H1 (cell line): ENCODE measurements around the gene IL6ST. TPM values are rescaled to one million over a fixed set of nuclear protein-coding genes. Genes with fewer than 3 reads are reported as not detected.

Experiments
- CTCF ChIA-PET: fragments of 300-600 bp; sonication (Branson Sonifier 250); formaldehyde crosslinking; loops from one replicate; lab custom pipeline; 2021; ENCODE audit not compliant: partially characterized antibody; lab: Charles Lee
- POLR2A ChIA-PET: fragments of 300-600 bp; sonication (Branson Sonifier 250); formaldehyde crosslinking; loops from one replicate; lab custom pipeline; 2021; ENCODE audit warnings: inconsistent platforms; ENCODE audit not compliant: partially characterized antibody; lab: Charles Lee
- DNase-seq, 2 experiments: peaks; one replicate each; pipeline versions ENCODE4 v3.0.0 to v3.0.0-alpha.2; 2010 to 2022; ENCODE audit warnings: low spot score in 2 of 2, low read depth in 1 of 2, mixed read lengths in 1 of 2
- FAIRE-seq: peaks from 2 replicates; lab custom pipeline; 2011; peaks lifted over from hg19 to GRCh38; lab: Jason Lieb, UNC
- H2AFZ ChIP-seq: 2 replicates; pipeline ENCODE4 v1.8.1; 2012; ENCODE audit warnings: low read length, inconsistent platforms
- H2AK5ac ChIP-seq: 2 replicates; pipeline ENCODE4 v1.6.1; 2013; ENCODE audit warnings: low read depth, low read length
- H2BK120ac ChIP-seq: replicated peaks from 2 replicates; pipeline ENCODE3; 2013; ENCODE audit warnings: low read depth, low read length, inconsistent platforms
- H2BK12ac ChIP-seq: 2 replicates; pipeline ENCODE4 v1.6.1; 2013; ENCODE audit warnings: low read depth, low read length
- H2BK15ac ChIP-seq: 2 replicates; pipeline ENCODE4 v1.6.1; 2013; ENCODE audit warnings: low read length
- H2BK20ac ChIP-seq: 2 replicates; pipeline ENCODE4 v1.6.1; 2013; ENCODE audit warnings: low read length
- H2BK5ac ChIP-seq: 2 replicates; pipeline ENCODE4 v1.6.1; 2013; ENCODE audit warnings: low read depth, low read length
- H3K14ac ChIP-seq: 2 replicates; pipeline ENCODE4 v1.6.1; 2013; ENCODE audit warnings: inconsistent platforms; ENCODE audit not compliant: insufficient read length
- H3K18ac ChIP-seq: 2 replicates; pipeline ENCODE4 v1.6.1; 2013; ENCODE audit warnings: low read length; ENCODE audit errors: extremely low read depth
- H3K23ac ChIP-seq: 2 replicates; pipeline ENCODE4 v1.6.1; 2013; ENCODE audit warnings: inconsistent platforms; ENCODE audit not compliant: insufficient read length
- H3K23me2 ChIP-seq: 2 replicates; pipeline ENCODE4 v1.6.1; 2013; ENCODE audit warnings: low read depth, low read length
- H3K27ac ChIP-seq: 2 replicates; pipeline ENCODE4 v1.6.1; 2011; ENCODE audit warnings: low read depth, low read length, inconsistent platforms
- H3K27me3 ChIP-seq, 4 experiments: replicated peaks in 1 of 4; 1 replicate in 1 of 4; 2 replicates in 3 of 4; pipeline versions ENCODE4 v1.6.1 to v1.8.1; 2011 to 2013; ENCODE audit warnings: low read length in 3 of 4, mild to moderate bottlenecking in 3 of 4, inconsistent platforms in 2 of 4, mixed read lengths in 2 of 4, moderate library complexity in 1 of 4; ENCODE audit not compliant: control insufficient read depth in 3 of 4, insufficient read depth in 3 of 4; ENCODE audit errors: extremely low read depth in 1 of 4
- H3K36me3 ChIP-seq, 4 experiments: 2 replicates each; pipeline versions ENCODE4 v1.6.1 to v1.8.1; 2011 to 2013; ENCODE audit warnings: mild to moderate bottlenecking in 4 of 4, low read length in 3 of 4, moderate library complexity in 2 of 4, control low read depth in 1 of 4, inconsistent platforms in 1 of 4; ENCODE audit not compliant: insufficient read depth in 4 of 4, control insufficient read depth in 2 of 4
- H3K4ac ChIP-seq: replicated peaks from 2 replicates; pipeline ENCODE3; 2013; ENCODE audit warnings: low read length, low read depth, mixed read lengths, inconsistent platforms; ENCODE audit not compliant: insufficient read length
- H3K4me1 ChIP-seq, 4 experiments: replicated peaks in 1 of 4; 1 replicate in 1 of 4; 2 replicates in 3 of 4; pipeline versions ENCODE4 v1.6.1 to v1.8.1; 2011 to 2013; ENCODE audit warnings: low read length in 3 of 4, inconsistent platforms in 2 of 4, mixed read lengths in 1 of 4; ENCODE audit not compliant: insufficient read depth in 4 of 4, control insufficient read depth in 3 of 4
- H3K4me2 ChIP-seq, 2 experiments: 2 replicates each; pipeline versions ENCODE4 v1.6.1 to v1.8.1; 2011 to 2013; ENCODE audit warnings: low read depth in 2 of 2, low read length in 2 of 2, control low read depth in 1 of 2, inconsistent platforms in 1 of 2, mild to moderate bottlenecking in 1 of 2; ENCODE audit not compliant: insufficient read depth in 1 of 2
- H3K4me3 ChIP-seq, 4 experiments: fragments of 200-600, 300-600 bp in 1 of 4; sonication (generic), shearing (Covaris generic), sonication (Bioruptor Twin) in 1 of 4; 2 replicates each; pipeline versions ENCODE4 v1.5.1 to v1.8.1; 2011 to 2016; ENCODE audit warnings: low read length in 4 of 4, low read depth in 3 of 4, control low read depth in 2 of 4, inconsistent platforms in 2 of 4, mild to moderate bottlenecking in 2 of 4, mixed read lengths in 1 of 4, moderate library complexity in 1 of 4; ENCODE audit not compliant: insufficient read depth in 2 of 4; ENCODE audit errors: extremely low read depth in 1 of 4
- H3K56ac ChIP-seq: replicated peaks from 2 replicates; pipeline ENCODE3; 2013; ENCODE audit warnings: low read depth, mild to moderate bottlenecking, mixed read lengths, low read length, inconsistent platforms; ENCODE audit not compliant: insufficient read length
- H3K79me1 ChIP-seq: 2 replicates; pipeline ENCODE4 v1.6.1; 2013; ENCODE audit warnings: low read depth, low read length, control low read depth
- H3K79me2 ChIP-seq, 2 experiments: 2 replicates each; pipeline versions ENCODE4 v1.6.1 to v1.8.1; 2012 to 2013; ENCODE audit warnings: low read length in 2 of 2, mild to moderate bottlenecking in 2 of 2, inconsistent platforms in 1 of 2; ENCODE audit not compliant: insufficient read depth in 2 of 2, control insufficient read depth in 1 of 2
- H3K9ac ChIP-seq, 4 experiments: replicated peaks in 1 of 4; 1 replicate in 1 of 4; 2 replicates in 3 of 4; pipeline versions ENCODE4 v1.6.1 to v1.8.1; 2011 to 2013; ENCODE audit warnings: low read depth in 3 of 4, low read length in 3 of 4, control low read depth in 2 of 4, mild to moderate bottlenecking in 2 of 4, moderate library complexity in 2 of 4, inconsistent platforms in 1 of 4; ENCODE audit errors: extremely low read depth in 1 of 4
- H3K9me3 ChIP-seq, 2 experiments: 2 replicates each; pipeline versions ENCODE4 v1.6.1 to v1.8.1; 2012 to 2013; ENCODE audit warnings: mild to moderate bottlenecking in 2 of 2, moderate library complexity in 2 of 2, control low read depth in 1 of 2, inconsistent platforms in 1 of 2, low read depth in 1 of 2, low read length in 1 of 2, mixed read lengths in 1 of 2; ENCODE audit not compliant: insufficient read depth in 2 of 2
- H4K20me1 ChIP-seq, 2 experiments: replicated peaks in 1 of 2; 2 replicates each; pipeline versions ENCODE3 to v1.8.1; 2011 to 2013; ENCODE audit warnings: inconsistent platforms in 2 of 2, low read length in 2 of 2, mild to moderate bottlenecking in 1 of 2; ENCODE audit not compliant: insufficient read depth in 2 of 2, control insufficient read depth in 1 of 2
- H4K5ac ChIP-seq: 2 replicates; pipeline ENCODE4 v1.6.1; 2013; ENCODE audit warnings: low read length, low read depth, mixed read lengths, inconsistent platforms; ENCODE audit not compliant: insufficient read length
- H4K8ac ChIP-seq: 2 replicates; pipeline ENCODE4 v1.8.0; 2013; ENCODE audit warnings: mild to moderate bottlenecking, moderate library complexity, low read length, inconsistent platforms; ENCODE audit not compliant: insufficient read depth; ENCODE audit errors: extremely low read depth
- H4K91ac ChIP-seq: replicated peaks from 2 replicates; pipeline ENCODE3; 2013; ENCODE audit warnings: low read length, mixed read lengths, inconsistent platforms; ENCODE audit not compliant: insufficient read length
- ASH2L ChIP-seq: fragments of 200-600, 300-600 bp; sonication (generic); IDR thresholded peaks from one replicate; pipeline ENCODE4 v1.7.1; 2017; ENCODE audit warnings: low read length
- CEBPB ChIP-seq: IDR thresholded peaks from 2 replicates; pipeline ENCODE4 v1.6.1; 2012; ENCODE audit warnings: low read depth, low read length
- EGR1 ChIP-seq: IDR thresholded peaks from 2 replicates; pipeline ENCODE4 v1.6.1; 2011; ENCODE audit warnings: low read depth, low read length, borderline replicate concordance
- FOSL1 ChIP-seq: IDR thresholded peaks from 2 replicates; pipeline ENCODE4 v1.6.1; 2011; ENCODE audit warnings: mild to moderate bottlenecking, low read depth, low read length, moderate library complexity; ENCODE audit not compliant: insufficient read depth
- JUN ChIP-seq: IDR thresholded peaks from 2 replicates; pipeline ENCODE4 v1.6.1; 2011; ENCODE audit warnings: low read depth, mild to moderate bottlenecking, improper control_type of control experiment, low read length
- KDM1A ChIP-seq: fragments of 200-600, 300-600 bp; sonication (generic); IDR thresholded peaks from 2 replicates; pipeline ENCODE4 v1.7.1; 2016; ENCODE audit warnings: mild to moderate bottlenecking, low read length, borderline replicate concordance
- NANOG ChIP-seq: IDR thresholded peaks from 2 replicates; pipeline ENCODE4 v1.6.1; 2011; ENCODE audit warnings: low read length, low read depth, mild to moderate bottlenecking, inconsistent platforms; ENCODE audit not compliant: insufficient read depth, poor library complexity, severe bottlenecking
- PHF8 ChIP-seq: fragments of 200-600 bp; sonication (generic); conservative IDR thresholded peaks from 2 replicates; pipeline ENCODE4 v1.7.1; 2012; ENCODE audit warnings: low read depth, mild to moderate bottlenecking, inconsistent platforms, low read length, moderate library complexity
- RBBP5 ChIP-seq: IDR thresholded peaks from 2 replicates; pipeline ENCODE4 v1.7.1; 2012; ENCODE audit warnings: low read depth, mild to moderate bottlenecking, inconsistent platforms, low read length, moderate library complexity, borderline replicate concordance
- SIX5 ChIP-seq: IDR thresholded peaks from 2 replicates; pipeline ENCODE4 v1.6.1; 2011; ENCODE audit warnings: mild to moderate bottlenecking, low read depth, low read length
- SUZ12 ChIP-seq: fragments of 200-600 bp; sonication (generic); IDR thresholded peaks from 2 replicates; pipeline ENCODE4 v1.6.1; 2012; ENCODE audit warnings: mild to moderate bottlenecking, inconsistent platforms, low read length, moderate library complexity, mixed read lengths
- TAF7 ChIP-seq: optimal IDR thresholded peaks from 2 replicates; pipeline ENCODE3; 2011; ENCODE audit warnings: low read depth, mild to moderate bottlenecking, inconsistent platforms, low read length, moderate library complexity, borderline replicate concordance
- TCF12 ChIP-seq: IDR thresholded peaks from 2 replicates; pipeline ENCODE4 v1.6.1; 2011; ENCODE audit warnings: low read depth, mild to moderate bottlenecking, low read length
- YY1 ChIP-seq: IDR thresholded peaks from 2 replicates; pipeline ENCODE4 v1.6.1; 2011; ENCODE audit warnings: low read depth, mild to moderate bottlenecking, low read length
- WGBS, 2 experiments: shearing (Covaris generic) in 1 of 2; methylation state at CpG; one replicate each; pipeline versions ENCODE4 v1.1.6 to v1.1.7; 2013 to 2015; ENCODE audit warnings: low lambda C conversion rate in 2 of 2, mixed read lengths in 2 of 2, inconsistent platforms in 1 of 2, low coverage in 1 of 2, missing lambda C conversion rate in 1 of 2; ENCODE audit not compliant: insufficient replicate concordance in 2 of 2, insufficient coverage in 1 of 2, insufficient read length in 1 of 2; ENCODE audit errors: extremely low coverage in 1 of 2, missing lambda C conversion rate in 1 of 2; 5-methylcytosine and 5-hydroxymethylcytosine counted together
- polyA plus RNA-seq, 7 experiments: library from polyadenylated mRNA; depleted of rRNA in 3 of 7; stranded (reverse) in 5 of 7; unstranded in 2 of 7; fragments of >200 nt in 5 of 7; fragments of 200-250 nt in 2 of 7; gene quantifications; 1 replicate in 5 of 7; 2 replicates in 1 of 7; 4 replicates in 1 of 7; pipeline versions ENCODE4 v1.2.1 to v1.2.3, GENCODE V29; 2011 to 2013; ENCODE audit warnings: missing spikeins in 2 of 7, mixed read lengths in 2 of 7
- total RNA-seq: library from RNA; stranded (reverse); fragmentation: NEBNext Ultra II Directional; extraction: Animal tissue kit (Norgen Biotek cat#: 25700); gene quantifications from 2 replicates; pipeline ENCODE4 v1.2.1, GENCODE V29; 2021

IL6ST gene
- total and polyA plus RNA-seq, 2 of the 8 experiments (the other 6 are each of a cell fraction or from before 2014, with no cell fraction given): 1.4 to 11.1 TPM

GRCh38 chr5:55960779-55961178 lies 34.0 kb downstream of the IL6ST start:
- H4K20me1 ChIP-seq: no peaks in the 10 kb centered on the region
- H3K4me2 ChIP-seq: no peak overlapping the region
- H2BK120ac ChIP-seq: no peak overlapping the region
- H2BK12ac ChIP-seq: no peak overlapping the region
- no peak for DNase-seq
- 87% methylated on average over 7 of the region's 7 CpGs; no CpG with 5 or more reads in 1 of the 2 experiments for WGBS, 2 experiments
- H3K4me3 ChIP-seq: no peak overlapping the region
- no peak overlapping the region for H3K23ac ChIP-seq
- TF ChIP-seq EGR1: no peak
- no peak for TF ChIP-seq FOSL1
- TF ChIP-seq CEBPB: no peak
- TF ChIP-seq PHF8: no peak
- TF ChIP-seq YY1: no peak
- no peak for TF ChIP-seq KDM1A
- no peak for TF ChIP-seq ASH2L
- no peak for TF ChIP-seq NANOG
- no peak for TF ChIP-seq SUZ12
- no peak for TF ChIP-seq RBBP5
- no peak for TF ChIP-seq TAF7
- no peak for TF ChIP-seq SIX5
- no peak for TF ChIP-seq JUN
- TF ChIP-seq TCF12: no peak
- TF ChIP-seq, all 59 proteins: peak for 0
- H3K27ac ChIP-seq: no peak overlapping the region
- ChIA-PET POLR2A (no interaction called here), CTCF (interaction anchor here (0.8 kb wide), 1 partner anchor 10 kb away, joined by 3 read pairs; no protein-coding TSS in a partner anchor)
- no peaks in the 10 kb centered on the region for H3K27me3 ChIP-seq
- no peak overlapping the region for H2BK5ac ChIP-seq
- H3K14ac ChIP-seq: no peak overlapping the region
- H3K56ac ChIP-seq: no peak overlapping the region
- H3K18ac ChIP-seq: no peak overlapping the region
- peaks cover 0 to 3% (median 0%) of the 10 kb centered on the region in 4 experiments; a peak in 1 of 8 replicates for H3K36me3 ChIP-seq
- no peak overlapping the region for H4K8ac ChIP-seq
- H2AFZ ChIP-seq: no peak overlapping the region
- FAIRE-seq: no peak
- no peaks in the 10 kb centered on the region for H3K79me1 ChIP-seq
- no peak overlapping the region for H4K91ac ChIP-seq
- H3K79me2 ChIP-seq: no peaks in the 10 kb centered on the region
- H4K5ac ChIP-seq: no peak overlapping the region
- H3K23me2 ChIP-seq: no peaks in the 10 kb centered on the region
- H2AK5ac ChIP-seq: no peak overlapping the region
- no peak overlapping the region for H3K4ac ChIP-seq
- H3K9me3 ChIP-seq: no peaks in the 10 kb centered on the region
- H3K9ac ChIP-seq: no peak overlapping the region
- H2BK15ac ChIP-seq: no peak overlapping the region
- H2BK20ac ChIP-seq: no peak overlapping the region
- no peaks in the 10 kb centered on the region for H3K4me1 ChIP-seq
